BLaER1 treated with 17β-estradiol and CSF1 and Interleukin-3, amounts not matched to agents 10 nM and 100 nM (cell line): ENCODE data around the gene GNPAT.

Experiments used
- H3K27ac ChIP-seq, 11 experiments: shearing (Covaris generic); formaldehyde crosslinking; 2 replicates each; pipeline ENCODE4 v1.8.1; 2022
- H3K27me3 ChIP-seq, 11 experiments: shearing (Covaris generic); formaldehyde crosslinking; 2 replicates each; pipeline ENCODE4 v1.8.1; 2022
- H3K36me3 ChIP-seq, 11 experiments: shearing (Covaris generic); formaldehyde crosslinking; 2 replicates each; pipeline ENCODE4 v1.8.1; 2022
- H3K4me1 ChIP-seq, 10 experiments: shearing (Covaris generic); formaldehyde crosslinking; 2 replicates each; pipeline ENCODE4 v1.8.1; 2022
- H3K4me2 ChIP-seq, 11 experiments: shearing (Covaris generic); formaldehyde crosslinking; 2 replicates each; pipeline ENCODE4 v1.8.1; 2022
- H3K4me3 ChIP-seq, 10 experiments: shearing (Covaris generic); formaldehyde crosslinking; 2 replicates each; pipeline ENCODE4 v1.8.1; 2022
- H3K9ac ChIP-seq, 11 experiments: shearing (Covaris generic); formaldehyde crosslinking; 2 replicates each; pipeline ENCODE4 v1.8.1; 2022
- H3K9me3 ChIP-seq, 11 experiments: shearing (Covaris generic); formaldehyde crosslinking; replicated peaks in 1 of 11; 2 replicates each; pipeline ENCODE4 v1.8.1; 2022
- H4K20me1 ChIP-seq, 11 experiments: shearing (Covaris generic); formaldehyde crosslinking; 2 replicates each; pipeline ENCODE4 v1.8.1; 2022
- Cebpa-rat ChIP-seq, 11 experiments: shearing (Covaris generic); IDR thresholded peaks; 2 replicates each; pipeline ENCODE4 v1.8.1; 2022

The GNPAT gene

DNA sequence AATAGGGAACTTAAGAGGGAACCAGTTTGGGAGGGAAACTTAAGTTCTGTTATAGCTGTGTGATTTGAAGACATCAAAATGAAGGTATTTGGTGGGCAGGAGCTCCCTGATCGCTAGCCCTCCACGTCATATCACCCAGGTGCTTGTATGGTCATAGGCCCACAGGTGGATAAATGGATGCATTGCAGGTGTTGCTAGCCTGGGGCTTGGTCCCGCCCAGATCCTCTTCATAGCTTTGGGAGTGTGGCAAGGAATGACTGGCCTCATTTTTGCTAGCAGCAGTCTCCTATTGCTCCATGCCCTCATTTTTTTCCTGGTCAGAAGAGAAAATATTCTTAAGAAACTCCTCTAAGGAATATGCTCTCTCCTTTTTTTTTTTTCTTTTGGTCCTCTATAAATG is 11.3 kb downstream of the GNPAT start:
- no peaks in the 10 kb centered on the region for H3K4me1 ChIP-seq
- H3K9me3 ChIP-seq, result peaks cover 6 to 24% (median 9%) of the 10 kb centered on the region in 11 experiments
- TF ChIP-seq Cebpa-rat (IDR thresholded peaks at IDR 0.05), result no peak
- H3K4me2 ChIP-seq, result no peak overlapping the region
- peaks cover 61 to 89% (median 78%) of the 10 kb centered on the region in 11 experiments for H3K36me3 ChIP-seq
- H3K9ac ChIP-seq, result no peak overlapping the region
- no peak overlapping the region for H3K27ac ChIP-seq
- H4K20me1 ChIP-seq, result peaks cover 0 to 35% (median 7%) of the 10 kb centered on the region in 11 experiments; a peak in 8 of 22 replicates
- no peaks in the 10 kb centered on the region for H3K27me3 ChIP-seq
- H3K4me3 ChIP-seq, result no peak overlapping the region

- no peak overlapping the region for H3K4me3 ChIP-seq
- peaks cover 34 to 59% (median 38%) of the 10 kb centered on the region in 11 experiments for H3K9me3 ChIP-seq
These were observed 19.3 kb downstream of the GNPAT start for GRCh38 chr1:231260351-231260750.

DNA sequence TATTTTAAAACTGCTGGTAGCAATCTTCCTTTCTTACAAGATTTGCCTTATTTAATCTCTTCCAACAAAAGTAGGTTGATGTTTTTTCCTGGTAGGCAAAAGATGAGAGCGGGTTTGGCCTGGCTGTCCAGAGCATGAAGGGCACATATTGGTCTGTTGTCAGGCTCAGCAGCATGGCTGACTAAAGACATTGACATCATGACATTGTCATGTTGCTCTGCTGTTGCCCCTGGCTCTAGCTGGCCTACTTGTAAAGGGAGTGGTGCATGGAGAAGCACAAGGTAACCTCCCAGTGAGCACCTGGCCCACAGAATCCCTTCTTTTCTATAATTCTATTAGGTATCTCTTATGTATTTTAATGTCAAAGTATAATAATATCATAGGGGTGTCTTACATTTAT is 23.6 kb downstream of the GNPAT start:
- H3K4me2 ChIP-seq, result no peak overlapping the region
- peaks cover 91 to 99% (median 96%) of the 10 kb centered on the region in 11 experiments for H3K36me3 ChIP-seq
- no peak overlapping the region for H3K9ac ChIP-seq
- H3K27me3 ChIP-seq, result no peaks in the 10 kb centered on the region
- TF ChIP-seq Cebpa-rat (IDR thresholded peaks at IDR 0.05), result no peak
- H3K9me3 ChIP-seq, result peaks cover 4 to 18% (median 7%) of the 10 kb centered on the region in 11 experiments; a peak in 19 of 22 replicates
- H3K27ac ChIP-seq, result no peak overlapping the region
- H3K4me3 ChIP-seq, result no peak overlapping the region
- no peaks in the 10 kb centered on the region for H3K4me1 ChIP-seq
- H4K20me1 ChIP-seq, result no peaks in the 10 kb centered on the region

More at GRCh38 chr1:231260351-231260750, 19.3 kb downstream of the GNPAT start:
- Histone ChIP-seq H3K9ac (no peak overlapping the region), H3K27ac (no peak overlapping the region), H3K36me3 (peaks cover 90 to 100% (median 98%) of the 10 kb centered on the region in 11 experiments), H3K4me2 (no peak overlapping the region), H3K27me3 (no peaks in the 10 kb centered on the region), H4K20me1 (no peaks in the 10 kb centered on the region), H3K4me1 (no peaks in the 10 kb centered on the region)
- TF ChIP-seq Cebpa-rat (IDR thresholded peaks at IDR 0.05), result no peak

GRCh38 chr1:231265379-231265778 is 24.4 kb downstream of the GNPAT start:
- H3K4me2 ChIP-seq, result no peak overlapping the region
- no peaks in the 10 kb centered on the region for H4K20me1 ChIP-seq
- no peak overlapping the region for H3K4me3 ChIP-seq
- peaks cover 91 to 99% (median 96%) of the 10 kb centered on the region in 11 experiments for H3K36me3 ChIP-seq
- no peaks in the 10 kb centered on the region for H3K27me3 ChIP-seq
- no peaks in the 10 kb centered on the region for H3K4me1 ChIP-seq
- no peak for TF ChIP-seq Cebpa-rat (IDR thresholded peaks at IDR 0.05)
- H3K9me3 ChIP-seq, result peaks cover 0 to 10% (median under 1%) of the 10 kb centered on the region in 11 experiments; a peak in 6 of 22 replicates
- no peak overlapping the region for H3K9ac ChIP-seq
- no peak overlapping the region for H3K27ac ChIP-seq

DNA sequence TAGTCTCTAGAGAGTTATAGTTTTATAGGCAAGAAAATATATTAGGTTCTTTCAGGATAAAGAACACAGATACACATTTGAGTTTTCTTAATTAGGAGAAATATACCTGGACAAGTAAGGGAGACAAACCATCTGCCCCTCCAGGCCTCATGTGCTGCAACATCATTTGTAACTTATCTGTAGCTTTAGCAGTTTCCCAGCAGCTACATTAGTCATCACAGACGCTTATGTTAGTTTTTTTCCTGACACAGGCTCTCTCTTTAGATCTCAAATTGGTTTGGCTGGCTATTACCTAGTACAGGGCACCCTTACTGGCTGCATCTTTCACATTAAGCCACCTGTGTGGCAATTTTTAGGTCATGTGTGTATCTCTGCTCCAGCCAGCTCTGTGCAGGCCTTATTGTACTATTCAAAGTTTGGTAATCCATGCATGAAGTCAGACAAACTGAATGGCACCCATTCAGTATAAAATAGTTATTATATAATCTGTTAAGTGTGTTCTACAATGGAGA is 25.9 kb downstream of the GNPAT start:
- Histone ChIP-seq H3K4me2 (no peak overlapping the region), H3K27me3 (no peaks in the 10 kb centered on the region), H4K20me1 (no peaks in the 10 kb centered on the region), H3K4me3 (no peak overlapping the region), H3K27ac (no peak overlapping the region), H3K36me3 (peaks cover 88 to 99% (median 92%) of the 10 kb centered on the region in 11 experiments), H3K9me3 (no peaks in the 10 kb centered on the region), H3K9ac (no peak overlapping the region), H3K4me1 (peaks cover 5 to 13% (median 10%) of the 10 kb centered on the region in 10 experiments; a peak in 18 of 20 replicates)
- no peak for TF ChIP-seq Cebpa-rat (IDR thresholded peaks at IDR 0.05)

- H3K4me1 ChIP-seq, result peaks cover 13 to 25% (median 22%) of the 10 kb centered on the region in 10 experiments; a peak in 18 of 20 replicates
- H3K9ac ChIP-seq, result no peak overlapping the region
- peak overlapping the region in 5 of 11 experiments; percentile 20 to 67 (median 53); a peak in 10 of 22 replicates for H3K27ac ChIP-seq
- TF ChIP-seq Cebpa-rat (IDR thresholded peaks at IDR 0.05), result no peak
- H3K9me3 ChIP-seq, result no peaks in the 10 kb centered on the region
- H4K20me1 ChIP-seq, result no peaks in the 10 kb centered on the region
- H3K36me3 ChIP-seq, result peaks cover 74 to 89% (median 78%) of the 10 kb centered on the region in 11 experiments
- peak overlapping the region in 10 of 11 experiments; percentile 3 to 71 (median 45); a peak in 16 of 22 replicates for H3K4me2 ChIP-seq
- H3K4me3 ChIP-seq, result no peak overlapping the region
- no peaks in the 10 kb centered on the region for H3K27me3 ChIP-seq
These were observed 31.2 kb downstream of the GNPAT start for GRCh38 chr1:231272173-231272572.

DNA sequence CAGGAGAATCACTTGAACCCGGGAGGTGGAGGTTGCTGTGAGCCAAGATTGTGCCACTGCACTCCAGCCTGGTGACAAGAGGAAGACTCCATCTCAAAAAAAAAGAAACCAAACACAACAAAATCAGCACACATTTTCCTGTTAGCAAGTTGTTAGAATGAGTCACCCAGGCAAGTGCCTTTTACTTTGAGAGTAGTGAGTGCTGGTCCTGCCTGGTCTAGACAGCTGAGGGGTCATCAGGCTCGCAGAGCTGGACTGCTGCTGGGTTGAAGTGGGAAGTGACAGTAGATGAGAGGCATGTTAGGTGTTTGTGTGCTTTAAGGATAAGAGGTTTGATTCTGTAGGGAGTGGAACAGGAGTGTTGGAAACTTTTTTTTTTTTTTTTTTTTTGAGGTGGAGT is 31.9 kb downstream of the GNPAT start:
- no peaks in the 10 kb centered on the region for H4K20me1 ChIP-seq
- H3K27me3 ChIP-seq, result no peaks in the 10 kb centered on the region
- no peaks in the 10 kb centered on the region for H3K9me3 ChIP-seq
- no peak overlapping the region for H3K9ac ChIP-seq
- H3K36me3 ChIP-seq, result peaks cover 72 to 89% (median 78%) of the 10 kb centered on the region in 11 experiments
- peak overlapping the region in 3 of 11 experiments; percentile 46 to 56 (median 48); a peak in 4 of 22 replicates for H3K27ac ChIP-seq
- TF ChIP-seq Cebpa-rat (IDR thresholded peaks at IDR 0.05), result no peak
- peaks cover 13 to 25% (median 22%) of the 10 kb centered on the region in 10 experiments; a peak in 18 of 20 replicates for H3K4me1 ChIP-seq
- peak overlapping the region in 2 of 11 experiments; percentile 31 to 66; a peak in 2 of 22 replicates for H3K4me2 ChIP-seq
- H3K4me3 ChIP-seq, result no peak overlapping the region

- H3K36me3 ChIP-seq, result peaks cover 61 to 88% (median 78%) of the 10 kb centered on the region in 11 experiments
- H4K20me1 ChIP-seq, result no peaks in the 10 kb centered on the region
- no peaks in the 10 kb centered on the region for H3K27me3 ChIP-seq
- no peak overlapping the region for H3K27ac ChIP-seq
- no peak for TF ChIP-seq Cebpa-rat (IDR thresholded peaks at IDR 0.05)
- peaks cover 13 to 25% (median 22%) of the 10 kb centered on the region in 10 experiments; a peak in 18 of 20 replicates for H3K4me1 ChIP-seq
- no peak overlapping the region for H3K4me2 ChIP-seq
- no peak overlapping the region for H3K9ac ChIP-seq
- no peak overlapping the region for H3K4me3 ChIP-seq
- H3K9me3 ChIP-seq, result no peaks in the 10 kb centered on the region
These were observed 33.3 kb downstream of the GNPAT start for GRCh38 chr1:231274119-231274825.

DNA sequence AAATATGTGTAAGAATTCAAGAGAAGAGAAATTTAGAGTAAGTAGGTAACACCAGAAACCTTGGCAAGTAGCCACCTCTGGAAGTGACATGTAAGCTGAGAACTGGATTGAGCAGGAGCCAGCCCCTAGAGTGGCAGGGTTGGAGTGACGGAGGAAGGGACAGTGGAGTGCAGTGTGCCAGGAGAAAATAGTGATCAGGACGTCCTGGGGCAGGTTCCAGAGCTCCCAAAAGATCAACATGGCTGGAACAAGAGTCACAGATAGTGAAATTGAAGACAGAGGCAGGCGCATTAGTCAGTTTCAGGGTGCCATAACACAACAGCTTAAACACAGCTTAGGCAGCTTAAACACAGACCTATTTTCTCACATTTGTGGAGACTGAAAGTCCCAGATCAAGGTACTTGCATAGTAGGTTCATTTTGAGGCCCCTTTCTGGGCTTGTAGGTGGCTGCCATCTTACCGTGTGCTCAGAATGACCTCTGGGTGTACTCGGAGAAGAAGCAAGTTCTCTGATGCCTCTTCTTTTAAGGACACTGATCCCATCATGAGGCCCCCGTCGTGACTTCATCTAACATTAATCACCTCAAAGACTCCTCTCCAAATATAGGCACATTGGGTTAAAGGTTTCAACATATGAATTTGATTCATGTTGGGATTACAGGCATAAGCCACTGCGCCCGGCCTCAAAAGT is 37.2 kb downstream of the GNPAT start:
- H3K9ac ChIP-seq, result no peak overlapping the region
- no peak for TF ChIP-seq Cebpa-rat (IDR thresholded peaks at IDR 0.05)
- no peaks in the 10 kb centered on the region for H3K4me1 ChIP-seq

More for the DNA sequence above, 37.2 kb downstream of the GNPAT start:
- no peak overlapping the region for H3K4me2 ChIP-seq
- no peaks in the 10 kb centered on the region for H4K20me1 ChIP-seq
- no peak overlapping the region for H3K4me3 ChIP-seq
- no peaks in the 10 kb centered on the region for H3K27me3 ChIP-seq
- peaks cover 41 to 59% (median 54%) of the 10 kb centered on the region in 11 experiments for H3K36me3 ChIP-seq
- H3K27ac ChIP-seq, result no peak overlapping the region
- H3K9me3 ChIP-seq, result no peaks in the 10 kb centered on the region
